Mesothelial cell of epicardium (in vitro differentiated cells): ENCODE results near the gene DCST2. TPM values are rescaled to one million over a fixed set of nuclear protein-coding genes. Genes with fewer than 3 reads are reported as not detected.

ENCODE experiments used
- DNase-seq, 2 experiments: peaks; one replicate each; pipeline ENCODE4 v3.0.0; 2021; ENCODE audit warnings: low spot score in 2 of 2; ENCODE audit not compliant: unreplicated experiment in 2 of 2
- H3K27ac Mint-ChIP-seq: 2 replicates; pipeline ENCODE4 v1.8.0; 2021; ENCODE audit warnings: mixed read lengths
- H3K27me3 Mint-ChIP-seq: 2 replicates; pipeline ENCODE4 v1.8.0; 2021; ENCODE audit warnings: low read depth, mixed read lengths
- H3K36me3 Mint-ChIP-seq: 2 replicates; pipeline ENCODE4 v1.8.0; 2021; ENCODE audit warnings: mixed read lengths
- H3K4me1 Mint-ChIP-seq: 2 replicates; pipeline ENCODE4 v1.8.0; 2021; ENCODE audit warnings: mixed read lengths
- H3K4me3 Mint-ChIP-seq: 2 replicates; pipeline ENCODE4 v1.8.0; 2021; ENCODE audit warnings: mild to moderate bottlenecking, moderate library complexity, mixed read lengths
- H3K9me3 Mint-ChIP-seq: 2 replicates; pipeline ENCODE4 v1.8.0; 2021; ENCODE audit warnings: mixed read lengths
- CTCF ChIP-seq: fragments of 200-600 bp; sonication (generic); IDR thresholded peaks from one replicate; pipeline ENCODE4 v1.5.0; 2021; ENCODE audit warnings: antibody characterized with exemption; ENCODE audit not compliant: unreplicated experiment
- total RNA-seq: library from RNA; stranded (reverse); gene quantifications from 3 replicates; pipeline ENCODE4 v1.2.1, GENCODE V29; 2021

DCST2 gene
- total RNA-seq, 1 donor from 2014 or later, result 1.8 TPM

GRCh38 chr1:155049651-155050559 lies 16.3 kb upstream of the DCST2 start:
- no peak for DNase-seq
- H3K27ac Mint-ChIP-seq, result peak overlapping the region; percentile 86
- peak overlapping the region; percentile 79 for H3K4me3 Mint-ChIP-seq
- H3K9me3 Mint-ChIP-seq, result no peaks in the 10 kb centered on the region
- peaks cover 28% of the 10 kb centered on the region for H3K4me1 Mint-ChIP-seq
- H3K36me3 Mint-ChIP-seq, result no peaks in the 10 kb centered on the region
- peaks cover 13% of the 10 kb centered on the region for H3K27me3 Mint-ChIP-seq
- no peak for TF ChIP-seq CTCF

- no peak for DNase-seq
- Mint-ChIP-seq H3K36me3 (no peaks in the 10 kb centered on the region), H3K4me1 (peaks cover 28% of the 10 kb centered on the region), H3K27ac (no peak overlapping the region), H3K27me3 (peaks cover 13% of the 10 kb centered on the region), H3K9me3 (no peaks in the 10 kb centered on the region), H3K4me3 (no peak overlapping the region)
- TF ChIP-seq CTCF, result no peak
These were observed 15.1 kb upstream of the DCST2 start for GRCh38 chr1:155048449-155049334.

GRCh38 chr1:155044812-155045657 lies 11.5 kb upstream of the DCST2 start:
- Mint-ChIP-seq H3K4me3 (no peak overlapping the region), H3K9me3 (no peaks in the 10 kb centered on the region), H3K4me1 (peaks cover 9% of the 10 kb centered on the region), H3K27ac (no peak overlapping the region), H3K27me3 (no peaks in the 10 kb centered on the region), H3K36me3 (no peaks in the 10 kb centered on the region)
- no peak for DNase-seq
- no peak for TF ChIP-seq CTCF

- no peak for TF ChIP-seq CTCF
- no peak for DNase-seq
- H3K4me1 Mint-ChIP-seq, result peaks cover 2% of the 10 kb centered on the region
- no peak overlapping the region for H3K4me3 Mint-ChIP-seq
- no peak overlapping the region for H3K27ac Mint-ChIP-seq
- no peaks in the 10 kb centered on the region for H3K36me3 Mint-ChIP-seq
- H3K9me3 Mint-ChIP-seq, result no peaks in the 10 kb centered on the region
- H3K27me3 Mint-ChIP-seq, result no peaks in the 10 kb centered on the region
These were observed 10.8 kb upstream of the DCST2 start for GRCh38 chr1:155044365-155044764.

- H3K27ac Mint-ChIP-seq, result no peak overlapping the region
- no peak for TF ChIP-seq CTCF
- H3K36me3 Mint-ChIP-seq, result no peaks in the 10 kb centered on the region
- no peaks in the 10 kb centered on the region for H3K27me3 Mint-ChIP-seq
- H3K9me3 Mint-ChIP-seq, result no peaks in the 10 kb centered on the region
- no peak overlapping the region for H3K4me3 Mint-ChIP-seq
- H3K4me1 Mint-ChIP-seq, result no peaks in the 10 kb centered on the region
- DNase-seq, result no peak
These were observed 10.2 kb upstream of the DCST2 start for GRCh38 chr1:155043793-155044192.
